WTC11 (cell line): ENCODE data around the gene RAB13. TPM values are rescaled to one million over a fixed set of nuclear protein-coding genes. Genes with fewer than 3 reads are reported as not detected.

Source experiments
- ATAC-seq: fragments of 200-7000 bp; cut with Tn5 transposase; 2 replicates; pipeline ENCODE4 v1.10.0; 2021; ENCODE audit warnings: mild to moderate bottlenecking, moderate library complexity
- CTCF ChIA-PET: fragments of 300-600 bp; sonication (Branson Sonifier 250); formaldehyde crosslinking; loops from one replicate; lab custom pipeline; 2021; ENCODE audit warnings: antibody characterized with exemption; lab: Charles Lee
- POLR2A ChIA-PET: fragments of 350-600 bp; sonication (Branson Sonifier 250); formaldehyde crosslinking; loops from one replicate; lab custom pipeline; 2021; ENCODE audit warnings: antibody characterized with exemption; lab: Charles Lee
- DNase-seq: peaks from one replicate; pipeline ENCODE4 v3.0.0; 2021; ENCODE audit warnings: low spot score
- H3K27ac Mint-ChIP-seq: 2 replicates; pipeline ENCODE4 v1.8.0; 2021; ENCODE audit warnings: mixed read lengths
- H3K27me3 Mint-ChIP-seq: 2 replicates; pipeline ENCODE4 v1.8.0; 2021; ENCODE audit warnings: low read depth, mild to moderate bottlenecking, moderate library complexity, mixed read lengths
- H3K36me3 Mint-ChIP-seq: 2 replicates; pipeline ENCODE4 v1.8.0; 2021; ENCODE audit warnings: mixed read lengths
- H3K4me1 Mint-ChIP-seq: 2 replicates; pipeline ENCODE4 v1.8.0; 2022; ENCODE audit warnings: mixed read lengths
- H3K4me3 Mint-ChIP-seq: 2 replicates; pipeline ENCODE4 v1.8.0; 2021; ENCODE audit warnings: mild to moderate bottlenecking, moderate library complexity, mixed read lengths
- H3K9me3 Mint-ChIP-seq: 2 replicates; pipeline ENCODE4 v1.8.0; 2021; ENCODE audit warnings: mixed read lengths
- CREB1 ChIP-seq: sonication (generic); formaldehyde crosslinking; IDR thresholded peaks from 2 replicates; pipeline ENCODE4 v1.8.0; 2023; ENCODE audit warnings: mild to moderate bottlenecking, missing genetic modification reagents
- ERG ChIP-seq: fragments of 250-450 bp; sonication (Bioruptor Pico); IDR thresholded peaks from 2 replicates; pipeline ENCODE4 v1.8.0; 2021; ENCODE audit warnings: mild to moderate bottlenecking
- IRF2 ChIP-seq: sonication (generic); formaldehyde crosslinking; IDR thresholded peaks from 2 replicates; pipeline ENCODE4 v1.8.0; 2022; ENCODE audit warnings: low read depth, missing genetic modification reagents, borderline replicate concordance
- MXD4 ChIP-seq: fragments of 250-450 bp; sonication (Bioruptor Pico); IDR thresholded peaks from 2 replicates; pipeline ENCODE4 v1.8.0; 2021; ENCODE audit warnings: mild to moderate bottlenecking, moderate library complexity, borderline replicate concordance
- OVOL2 ChIP-seq: fragments of 250-450 bp; sonication (Bioruptor Pico); IDR thresholded peaks from 2 replicates; pipeline ENCODE4 v1.9.0; 2021; ENCODE audit warnings: mild to moderate bottlenecking, borderline replicate concordance
- RORB ChIP-seq: fragments of 250-450 bp; sonication (Bioruptor Pico); IDR thresholded peaks from 2 replicates; pipeline ENCODE4 v1.9.0; 2021; ENCODE audit warnings: mild to moderate bottlenecking
- microRNA-seq: library from miRNA; unstranded; fragments of <30 nt; microRNA quantifications from one replicate; pipeline ENCODE4 v1.2.0, GENCODE V29; 2022; ENCODE audit warnings: borderline number of aligned reads
- total RNA-seq: library from RNA; stranded (reverse); gene quantifications from 3 replicates; pipeline ENCODE4 v1.2.3, GENCODE V29; 2021
- TF ChIP-seq, protein P1 (sequence below): sonication (generic); formaldehyde crosslinking; IDR thresholded peaks from 2 replicates; pipeline ENCODE4 v1.8.1; 2022; ENCODE audit warnings: mild to moderate bottlenecking, missing genetic modification reagents, moderate library complexity, borderline replicate concordance
- TF ChIP-seq, protein P2 (sequence below): fragments of 250-450 bp; sonication (Bioruptor Pico); IDR thresholded peaks from 2 replicates; pipeline ENCODE4 v1.9.0; 2021; ENCODE audit warnings: moderate library complexity, mild to moderate bottlenecking, inconsistent platforms, borderline replicate concordance

RAB13 gene
- total RNA-seq, 1 experiment from 2014 or later, result 126 TPM

DNA sequence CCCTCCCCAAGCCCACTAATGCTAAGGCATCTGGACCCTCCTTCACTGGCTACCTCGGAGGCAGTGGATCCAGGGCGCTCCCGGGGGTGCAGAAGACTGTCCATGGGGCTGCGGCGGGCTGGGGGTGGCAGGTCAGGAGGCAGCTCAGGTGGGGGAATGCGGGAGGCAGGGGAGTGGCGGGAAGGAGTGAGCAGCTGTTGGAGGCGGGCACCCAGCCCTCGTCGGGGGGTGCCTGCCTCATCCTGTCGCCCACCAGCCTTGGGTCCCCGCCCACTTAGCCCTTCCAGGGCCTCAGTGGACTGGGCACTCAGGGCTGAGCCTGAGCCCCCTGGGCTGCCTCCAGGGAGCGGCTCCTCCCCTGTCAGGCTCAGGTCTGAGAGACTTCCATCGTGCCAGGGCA lies 52.7 kb downstream of the RAB13 start (continued):
- TF ChIP-seq ERG (CRISPR knock-in tag) (no peak), OVOL2 (CRISPR knock-in tag) (no peak), RORB (CRISPR knock-in tag) (no peak), IRF2 (CRISPR knock-in tag) (no peak), MXD4 (no peak)
- TF ChIP-seq, protein P1, sequence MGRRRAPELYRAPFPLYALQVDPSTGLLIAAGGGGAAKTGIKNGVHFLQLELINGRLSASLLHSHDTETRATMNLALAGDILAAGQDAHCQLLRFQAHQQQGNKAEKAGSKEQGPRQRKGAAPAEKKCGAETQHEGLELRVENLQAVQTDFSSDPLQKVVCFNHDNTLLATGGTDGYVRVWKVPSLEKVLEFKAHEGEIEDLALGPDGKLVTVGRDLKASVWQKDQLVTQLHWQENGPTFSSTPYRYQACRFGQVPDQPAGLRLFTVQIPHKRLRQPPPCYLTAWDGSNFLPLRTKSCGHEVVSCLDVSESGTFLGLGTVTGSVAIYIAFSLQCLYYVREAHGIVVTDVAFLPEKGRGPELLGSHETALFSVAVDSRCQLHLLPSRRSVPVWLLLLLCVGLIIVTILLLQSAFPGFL, result no peak

DNA sequence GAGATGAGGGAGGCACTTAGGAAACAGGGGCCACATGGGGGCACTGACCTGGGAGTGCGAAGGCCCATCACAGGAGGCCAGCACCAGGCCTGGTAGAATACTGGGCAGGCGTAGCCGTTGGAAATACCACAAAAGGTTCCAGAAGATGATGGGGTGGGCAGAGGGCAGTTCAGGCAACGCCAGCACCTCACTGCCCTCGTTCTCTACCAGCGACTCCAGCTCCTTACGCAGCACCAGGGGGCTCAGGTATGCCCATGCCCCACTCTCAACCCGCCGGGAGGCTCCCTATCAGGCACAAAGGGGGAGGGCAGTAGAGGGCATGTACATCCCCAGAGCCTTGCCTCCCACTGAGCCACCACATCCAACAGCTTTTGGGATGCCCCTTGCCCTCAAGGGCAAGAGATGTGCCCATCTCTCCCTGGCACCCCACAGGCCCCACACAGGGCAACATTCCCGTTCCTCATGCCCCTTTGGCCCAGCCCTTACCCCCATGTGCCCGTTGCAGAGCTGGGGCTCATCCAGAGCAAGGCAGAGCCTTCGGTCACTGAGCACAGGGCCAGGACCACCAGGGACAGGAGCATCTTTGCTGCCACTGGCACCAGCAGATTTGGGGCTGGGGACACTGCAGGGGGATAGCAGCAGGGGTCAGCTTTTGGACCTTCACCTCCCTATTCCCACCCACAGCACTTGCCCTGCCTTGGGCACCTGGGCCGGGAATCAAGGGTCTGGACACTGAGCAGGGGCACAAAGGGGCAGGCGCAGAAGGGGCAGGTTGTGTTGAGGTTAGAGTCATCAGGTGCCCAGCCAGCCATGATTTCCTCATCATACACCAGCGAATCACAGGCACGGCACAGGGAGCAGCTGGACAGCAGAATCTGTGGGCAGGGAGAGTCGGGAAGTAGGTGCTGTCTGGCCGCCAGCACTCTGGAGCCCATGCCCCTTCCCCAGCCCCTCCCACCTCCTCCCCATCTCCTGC lies 53.7 kb downstream of the RAB13 start:
- DNase-seq, result no peak
- POLR2A ChIA-PET, result no interaction called here
- TF ChIP-seq, protein P2, sequence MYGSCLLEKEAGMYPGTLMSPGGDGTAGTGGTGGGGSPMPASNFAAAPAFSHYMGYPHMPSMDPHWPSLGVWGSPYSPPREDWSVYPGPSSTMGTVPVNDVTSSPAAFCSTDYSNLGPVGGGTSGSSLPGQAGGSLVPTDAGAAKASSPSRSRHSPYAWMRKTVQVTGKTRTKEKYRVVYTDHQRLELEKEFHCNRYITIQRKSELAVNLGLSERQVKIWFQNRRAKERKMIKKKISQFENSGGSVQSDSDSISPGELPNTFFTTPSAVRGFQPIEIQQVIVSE (CRISPR knock-in tag), result no peak
- TF ChIP-seq IRF2 (CRISPR knock-in tag) (no peak), CREB1 (CRISPR knock-in tag) (no peak)
- Mint-ChIP-seq H3K27me3 (no peaks in the 10 kb centered on the region), H3K27ac (no peak overlapping the region), H3K9me3 (no peaks in the 10 kb centered on the region), H3K4me1 (no peaks in the 10 kb centered on the region), H3K36me3 (peaks cover 47% of the 10 kb centered on the region), H3K4me3 (no peak overlapping the region)
- no peak for ATAC-seq
- CTCF ChIA-PET, result no interaction called here

Small RNA genes within 50 kb of the gene (microRNA-seq; reads per million reads assigned to microRNA genes)
- 1.4 reads per million for gene MIR6737

Other genes starting within 250 kb of the RAB13 start
- 36.3 to 38.9 TPM (median 36.9 TPM) in 3 replicates for gene SLC27A3, start 210.9 kb downstream of the RAB13 start, total RNA-seq
- 42.1 to 46.9 TPM (median 44.5 TPM) in 3 replicates for gene GATAD2B, start 63.4 kb downstream of the RAB13 start, total RNA-seq
- 88.9 to 93.9 TPM (median 93.1 TPM) in 3 replicates for gene DENND4B, start 39.6 kb downstream of the RAB13 start, total RNA-seq
- gene CRTC2, start 27.7 kb downstream of the RAB13 start, total RNA-seq, result 34.7 to 43.7 TPM (median 38.1 TPM) in 3 replicates
- 185 to 204 TPM (median 193 TPM) in 3 replicates for gene SLC39A1, start 22.8 kb downstream of the RAB13 start, total RNA-seq
- gene CREB3L4, start 18.4 kb downstream of the RAB13 start, total RNA-seq, result 33.1 to 35.2 TPM (median 34.6 TPM) in 3 replicates
- 88.8 to 90.6 TPM (median 90.3 TPM) in 3 replicates for gene JTB, start 8.7 kb downstream of the RAB13 start, total RNA-seq
- gene RPS27, start 4.4 kb upstream of the RAB13 start, total RNA-seq, result 2,141 to 2,438 TPM (median 2,292 TPM) in 3 replicates
- gene NUP210L, start 168.7 kb upstream of the RAB13 start, total RNA-seq, result 0.02 to 0.09 TPM in 2 of 3 replicates, not detected in the other
- 496 to 614 TPM (median 504 TPM) in 3 replicates for gene TPM3, start 205.8 kb upstream of the RAB13 start, total RNA-seq
- gene CFAP141, start 220.0 kb upstream of the RAB13 start, total RNA-seq, result not detected in 3 replicates
- gene UBAP2L, start 234.6 kb upstream of the RAB13 start, total RNA-seq, result 201 to 205 TPM (median 203 TPM) in 3 replicates